H1 (cell line): ENCODE data around the gene FRMD3. TPM values are rescaled to one million over a fixed set of nuclear protein-coding genes. Genes with fewer than 3 reads are reported as not detected.

Source experiments
- CTCF ChIA-PET: fragments of 300-600 bp; sonication (Branson Sonifier 250); formaldehyde crosslinking; loops from one replicate; lab custom pipeline; 2021; ENCODE audit not compliant: partially characterized antibody; lab: Charles Lee
- POLR2A ChIA-PET: fragments of 300-600 bp; sonication (Branson Sonifier 250); formaldehyde crosslinking; loops from one replicate; lab custom pipeline; 2021; ENCODE audit warnings: inconsistent platforms; ENCODE audit not compliant: partially characterized antibody; lab: Charles Lee
- DNase-seq, 2 experiments: peaks; one replicate each; pipeline versions ENCODE4 v3.0.0 to v3.0.0-alpha.2; 2010 to 2022; ENCODE audit warnings: low spot score in 2 of 2, low read depth in 1 of 2, mixed read lengths in 1 of 2
- FAIRE-seq: peaks from 2 replicates; lab custom pipeline; 2011; peaks lifted over from hg19 to GRCh38; lab: Jason Lieb, UNC
- H2AFZ ChIP-seq: 2 replicates; pipeline ENCODE4 v1.8.1; 2012; ENCODE audit warnings: low read length, inconsistent platforms
- H2AK5ac ChIP-seq: 2 replicates; pipeline ENCODE4 v1.6.1; 2013; ENCODE audit warnings: low read depth, low read length
- H2BK120ac ChIP-seq: replicated peaks from 2 replicates; pipeline ENCODE3; 2013; ENCODE audit warnings: low read depth, low read length, inconsistent platforms
- H2BK12ac ChIP-seq: 2 replicates; pipeline ENCODE4 v1.6.1; 2013; ENCODE audit warnings: low read depth, low read length
- H2BK15ac ChIP-seq: 2 replicates; pipeline ENCODE4 v1.6.1; 2013; ENCODE audit warnings: low read length
- H2BK20ac ChIP-seq: 2 replicates; pipeline ENCODE4 v1.6.1; 2013; ENCODE audit warnings: low read length
- H2BK5ac ChIP-seq: 2 replicates; pipeline ENCODE4 v1.6.1; 2013; ENCODE audit warnings: low read depth, low read length
- H3K14ac ChIP-seq: 2 replicates; pipeline ENCODE4 v1.6.1; 2013; ENCODE audit warnings: inconsistent platforms; ENCODE audit not compliant: insufficient read length
- H3K18ac ChIP-seq: 2 replicates; pipeline ENCODE4 v1.6.1; 2013; ENCODE audit warnings: low read length; ENCODE audit errors: extremely low read depth
- H3K23ac ChIP-seq: 2 replicates; pipeline ENCODE4 v1.6.1; 2013; ENCODE audit warnings: inconsistent platforms; ENCODE audit not compliant: insufficient read length
- H3K23me2 ChIP-seq: 2 replicates; pipeline ENCODE4 v1.6.1; 2013; ENCODE audit warnings: low read depth, low read length
- H3K27ac ChIP-seq: 2 replicates; pipeline ENCODE4 v1.6.1; 2011; ENCODE audit warnings: low read depth, low read length, inconsistent platforms
- H3K27me3 ChIP-seq, 4 experiments: replicated peaks in 1 of 4; 1 replicate in 1 of 4; 2 replicates in 3 of 4; pipeline versions ENCODE4 v1.6.1 to v1.8.1; 2011 to 2013; ENCODE audit warnings: low read length in 3 of 4, mild to moderate bottlenecking in 3 of 4, inconsistent platforms in 2 of 4, mixed read lengths in 2 of 4, moderate library complexity in 1 of 4; ENCODE audit not compliant: control insufficient read depth in 3 of 4, insufficient read depth in 3 of 4; ENCODE audit errors: extremely low read depth in 1 of 4
- H3K36me3 ChIP-seq, 4 experiments: 2 replicates each; pipeline versions ENCODE4 v1.6.1 to v1.8.1; 2011 to 2013; ENCODE audit warnings: mild to moderate bottlenecking in 4 of 4, low read length in 3 of 4, moderate library complexity in 2 of 4, control low read depth in 1 of 4, inconsistent platforms in 1 of 4; ENCODE audit not compliant: insufficient read depth in 4 of 4, control insufficient read depth in 2 of 4
- H3K4ac ChIP-seq: replicated peaks from 2 replicates; pipeline ENCODE3; 2013; ENCODE audit warnings: low read length, low read depth, mixed read lengths, inconsistent platforms; ENCODE audit not compliant: insufficient read length
- H3K4me1 ChIP-seq, 4 experiments: replicated peaks in 1 of 4; 1 replicate in 1 of 4; 2 replicates in 3 of 4; pipeline versions ENCODE4 v1.6.1 to v1.8.1; 2011 to 2013; ENCODE audit warnings: low read length in 3 of 4, inconsistent platforms in 2 of 4, mixed read lengths in 1 of 4; ENCODE audit not compliant: insufficient read depth in 4 of 4, control insufficient read depth in 3 of 4
- H3K4me2 ChIP-seq, 2 experiments: 2 replicates each; pipeline versions ENCODE4 v1.6.1 to v1.8.1; 2011 to 2013; ENCODE audit warnings: low read depth in 2 of 2, low read length in 2 of 2, control low read depth in 1 of 2, inconsistent platforms in 1 of 2, mild to moderate bottlenecking in 1 of 2; ENCODE audit not compliant: insufficient read depth in 1 of 2
- H3K4me3 ChIP-seq, 4 experiments: fragments of 200-600, 300-600 bp in 1 of 4; sonication (generic), shearing (Covaris generic), sonication (Bioruptor Twin) in 1 of 4; 2 replicates each; pipeline versions ENCODE4 v1.5.1 to v1.8.1; 2011 to 2016; ENCODE audit warnings: low read length in 4 of 4, low read depth in 3 of 4, control low read depth in 2 of 4, inconsistent platforms in 2 of 4, mild to moderate bottlenecking in 2 of 4, mixed read lengths in 1 of 4, moderate library complexity in 1 of 4; ENCODE audit not compliant: insufficient read depth in 2 of 4; ENCODE audit errors: extremely low read depth in 1 of 4
- H3K56ac ChIP-seq: replicated peaks from 2 replicates; pipeline ENCODE3; 2013; ENCODE audit warnings: low read depth, mild to moderate bottlenecking, mixed read lengths, low read length, inconsistent platforms; ENCODE audit not compliant: insufficient read length
- H3K79me1 ChIP-seq: 2 replicates; pipeline ENCODE4 v1.6.1; 2013; ENCODE audit warnings: low read depth, low read length, control low read depth
- H3K79me2 ChIP-seq, 2 experiments: 2 replicates each; pipeline versions ENCODE4 v1.6.1 to v1.8.1; 2012 to 2013; ENCODE audit warnings: low read length in 2 of 2, mild to moderate bottlenecking in 2 of 2, inconsistent platforms in 1 of 2; ENCODE audit not compliant: insufficient read depth in 2 of 2, control insufficient read depth in 1 of 2
- H3K9ac ChIP-seq, 4 experiments: replicated peaks in 1 of 4; 1 replicate in 1 of 4; 2 replicates in 3 of 4; pipeline versions ENCODE4 v1.6.1 to v1.8.1; 2011 to 2013; ENCODE audit warnings: low read depth in 3 of 4, low read length in 3 of 4, control low read depth in 2 of 4, mild to moderate bottlenecking in 2 of 4, moderate library complexity in 2 of 4, inconsistent platforms in 1 of 4; ENCODE audit errors: extremely low read depth in 1 of 4
- H3K9me3 ChIP-seq, 2 experiments: 2 replicates each; pipeline versions ENCODE4 v1.6.1 to v1.8.1; 2012 to 2013; ENCODE audit warnings: mild to moderate bottlenecking in 2 of 2, moderate library complexity in 2 of 2, control low read depth in 1 of 2, inconsistent platforms in 1 of 2, low read depth in 1 of 2, low read length in 1 of 2, mixed read lengths in 1 of 2; ENCODE audit not compliant: insufficient read depth in 2 of 2
- H4K20me1 ChIP-seq, 2 experiments: replicated peaks in 1 of 2; 2 replicates each; pipeline versions ENCODE3 to v1.8.1; 2011 to 2013; ENCODE audit warnings: inconsistent platforms in 2 of 2, low read length in 2 of 2, mild to moderate bottlenecking in 1 of 2; ENCODE audit not compliant: insufficient read depth in 2 of 2, control insufficient read depth in 1 of 2
- H4K5ac ChIP-seq: 2 replicates; pipeline ENCODE4 v1.6.1; 2013; ENCODE audit warnings: low read length, low read depth, mixed read lengths, inconsistent platforms; ENCODE audit not compliant: insufficient read length
- H4K8ac ChIP-seq: 2 replicates; pipeline ENCODE4 v1.8.0; 2013; ENCODE audit warnings: mild to moderate bottlenecking, moderate library complexity, low read length, inconsistent platforms; ENCODE audit not compliant: insufficient read depth; ENCODE audit errors: extremely low read depth
- H4K91ac ChIP-seq: replicated peaks from 2 replicates; pipeline ENCODE3; 2013; ENCODE audit warnings: low read length, mixed read lengths, inconsistent platforms; ENCODE audit not compliant: insufficient read length
- CTCF ChIP-seq, 3 experiments: IDR thresholded peaks; 1 replicate in 2 of 3; 2 replicates in 1 of 3; pipeline versions ENCODE4 v1.5.1 to v1.6.1; 2011; ENCODE audit warnings: low read length in 3 of 3, mild to moderate bottlenecking in 3 of 3, inconsistent platforms in 2 of 3, low read depth in 1 of 3, moderate library complexity in 1 of 3; ENCODE audit not compliant: insufficient read depth in 1 of 3; ENCODE audit errors: control extremely low read depth in 1 of 3
- WGBS, 2 experiments: shearing (Covaris generic) in 1 of 2; methylation state at CpG; one replicate each; pipeline versions ENCODE4 v1.1.6 to v1.1.7; 2013 to 2015; ENCODE audit warnings: low lambda C conversion rate in 2 of 2, mixed read lengths in 2 of 2, inconsistent platforms in 1 of 2, low coverage in 1 of 2, missing lambda C conversion rate in 1 of 2; ENCODE audit not compliant: insufficient replicate concordance in 2 of 2, insufficient coverage in 1 of 2, insufficient read length in 1 of 2; ENCODE audit errors: extremely low coverage in 1 of 2, missing lambda C conversion rate in 1 of 2; 5-methylcytosine and 5-hydroxymethylcytosine counted together
- polyA plus RNA-seq, 7 experiments: library from polyadenylated mRNA; depleted of rRNA in 3 of 7; stranded (reverse) in 5 of 7; unstranded in 2 of 7; fragments of >200 nt in 5 of 7; fragments of 200-250 nt in 2 of 7; gene quantifications; 1 replicate in 5 of 7; 2 replicates in 1 of 7; 4 replicates in 1 of 7; pipeline versions ENCODE4 v1.2.1 to v1.2.3, GENCODE V29; 2011 to 2013; ENCODE audit warnings: missing spikeins in 2 of 7, mixed read lengths in 2 of 7
- total RNA-seq: library from RNA; stranded (reverse); fragmentation: NEBNext Ultra II Directional; extraction: Animal tissue kit (Norgen Biotek cat#: 25700); gene quantifications from 2 replicates; pipeline ENCODE4 v1.2.1, GENCODE V29; 2021

FRMD3 gene
- total and polyA plus RNA-seq, 2 of the 8 experiments (the other 6 are each of a cell fraction or from before 2014, with no cell fraction given) = 0.15 to 1.4 TPM

GRCh38 chr9:83304686-83305085 is 233.5 kb downstream of the FRMD3 start:
- no peaks in the 10 kb centered on the region for H4K20me1 ChIP-seq
- H3K23me2 ChIP-seq = no peaks in the 10 kb centered on the region
- H3K4me2 ChIP-seq = no peak overlapping the region
- WGBS, 2 experiments = 94% methylated on average over 8 of the region's 8 CpGs; no CpG with 5 or more reads in 1 of the 2 experiments
- H3K56ac ChIP-seq = no peak overlapping the region
- CTCF ChIA-PET = interaction anchor here (0.8 to 2.5 kb wide), 6 partner anchors 9 to 287 kb away, joined by 3 to 12 read pairs (median 6); no protein-coding TSS in a partner anchor
- POLR2A ChIA-PET = no interaction called here
- H3K23ac ChIP-seq = no peak overlapping the region
- no peak overlapping the region for H2BK20ac ChIP-seq
- no peaks in the 10 kb centered on the region for H3K27me3 ChIP-seq
- no peaks in the 10 kb centered on the region for H3K79me2 ChIP-seq
- H3K9me3 ChIP-seq = no peaks in the 10 kb centered on the region
- no peak overlapping the region for H4K91ac ChIP-seq
- no peak overlapping the region for H2BK120ac ChIP-seq
- DNase-seq = no peak
- H3K4ac ChIP-seq = no peak overlapping the region
- no peaks in the 10 kb centered on the region for H3K36me3 ChIP-seq
- H3K27ac ChIP-seq = no peak overlapping the region
- H4K5ac ChIP-seq = no peak overlapping the region
- no peak overlapping the region for H3K4me3 ChIP-seq
- TF ChIP-seq CTCF (IDR thresholded peaks at IDR 0.05; ENCODE audit: control extremely low read depth in 1 of 3, insufficient read depth in 1 of 3, low read depth in 1 of 3, low read length in 3 of 3) = no peak
- TF ChIP-seq, all 59 proteins: peak for 0
- Histone ChIP-seq H2BK5ac (no peak overlapping the region), H3K14ac (no peak overlapping the region), H3K9ac (no peak overlapping the region), H2BK15ac (no peak overlapping the region), H2AK5ac (no peak overlapping the region), H3K18ac (no peak overlapping the region), H4K8ac (no peak overlapping the region), H3K4me1 (peaks cover 0 to 7% (median 0%) of the 10 kb centered on the region in 4 experiments; a peak in 1 of 7 replicates), H2AFZ (no peak overlapping the region), H2BK12ac (no peak overlapping the region), H3K79me1 (no peaks in the 10 kb centered on the region)
- no peak for FAIRE-seq
